H1 (cell line): Measurements from ENCODE around the gene SEC11A. TPM values are rescaled to one million over a fixed set of nuclear protein-coding genes. Genes with fewer than 3 reads are reported as not detected.

Source experiments
- EP300 ChIP-seq, 2 experiments: IDR thresholded peaks; 1 replicate in 1 of 2; 2 replicates in 1 of 2; pipeline ENCODE4 v1.6.1; 2011 to 2012; ENCODE audit warnings: low read depth in 2 of 2, low read length in 2 of 2, mild to moderate bottlenecking in 2 of 2, borderline replicate concordance in 1 of 2, inconsistent platforms in 1 of 2, moderate library complexity in 1 of 2
- GTF2F1 ChIP-seq: IDR thresholded peaks from 2 replicates; pipeline ENCODE4 v1.6.1; 2012; ENCODE audit warnings: low read depth, low read length, improper control_type of control experiment, borderline replicate concordance
- KDM1A ChIP-seq: fragments of 200-600, 300-600 bp; sonication (generic); IDR thresholded peaks from 2 replicates; pipeline ENCODE4 v1.7.1; 2016; ENCODE audit warnings: mild to moderate bottlenecking, low read length, borderline replicate concordance
- POU5F1 ChIP-seq: IDR thresholded peaks from 2 replicates; pipeline ENCODE4 v1.6.1; 2011; ENCODE audit warnings: low read depth, mild to moderate bottlenecking, low read length, moderate library complexity
- RBBP5 ChIP-seq: IDR thresholded peaks from 2 replicates; pipeline ENCODE4 v1.7.1; 2012; ENCODE audit warnings: low read depth, mild to moderate bottlenecking, inconsistent platforms, low read length, moderate library complexity, borderline replicate concordance
- SIRT6 ChIP-seq: IDR thresholded peaks from one replicate; pipeline ENCODE4 v1.7.1; 2012; ENCODE audit warnings: low read length, inconsistent platforms
- SP1 ChIP-seq: IDR thresholded peaks from 2 replicates; pipeline ENCODE4 v1.6.1; 2011; ENCODE audit warnings: low read depth, low read length
- SP2 ChIP-seq: IDR thresholded peaks from 2 replicates; pipeline ENCODE4 v1.6.1; 2012; ENCODE audit warnings: mild to moderate bottlenecking, low read length, inconsistent platforms
- SP4 ChIP-seq: IDR thresholded peaks from 2 replicates; pipeline ENCODE4 v1.6.1; 2012; ENCODE audit warnings: low read length, inconsistent platforms
- USF2 ChIP-seq: IDR thresholded peaks from 2 replicates; pipeline ENCODE4 v1.6.1; 2011; ENCODE audit warnings: low read length, improper control_type of control experiment
- polyA plus RNA-seq, 7 experiments: library from polyadenylated mRNA; depleted of rRNA in 3 of 7; stranded (reverse) in 5 of 7; unstranded in 2 of 7; fragments of >200 nt in 5 of 7; fragments of 200-250 nt in 2 of 7; gene quantifications; 1 replicate in 5 of 7; 2 replicates in 1 of 7; 4 replicates in 1 of 7; pipeline versions ENCODE4 v1.2.1 to v1.2.3, GENCODE V29; 2011 to 2013; ENCODE audit warnings: missing spikeins in 2 of 7, mixed read lengths in 2 of 7
- total RNA-seq: library from RNA; stranded (reverse); fragmentation: NEBNext Ultra II Directional; extraction: Animal tissue kit (Norgen Biotek cat#: 25700); gene quantifications from 2 replicates; pipeline ENCODE4 v1.2.1, GENCODE V29; 2021
- TF ChIP-seq, protein P1 (sequence below): fragments of 300-600 bp; sonication (generic); IDR thresholded peaks from 2 replicates; pipeline ENCODE4 v1.7.1; 2012; ENCODE audit warnings: low read length, moderate library complexity, mild to moderate bottlenecking, inconsistent platforms; ENCODE audit not compliant: insufficient replicate concordance

The SEC11A gene
- total and polyA plus RNA-seq, 2 of the 8 experiments (the other 6 are each of a cell fraction or from before 2014, with no cell fraction given) = 268 to 316 TPM

GRCh38 chr15:84690342-84690741 lies 25.6 kb downstream of the SEC11A start (continued):
- TF ChIP-seq, protein P1, sequence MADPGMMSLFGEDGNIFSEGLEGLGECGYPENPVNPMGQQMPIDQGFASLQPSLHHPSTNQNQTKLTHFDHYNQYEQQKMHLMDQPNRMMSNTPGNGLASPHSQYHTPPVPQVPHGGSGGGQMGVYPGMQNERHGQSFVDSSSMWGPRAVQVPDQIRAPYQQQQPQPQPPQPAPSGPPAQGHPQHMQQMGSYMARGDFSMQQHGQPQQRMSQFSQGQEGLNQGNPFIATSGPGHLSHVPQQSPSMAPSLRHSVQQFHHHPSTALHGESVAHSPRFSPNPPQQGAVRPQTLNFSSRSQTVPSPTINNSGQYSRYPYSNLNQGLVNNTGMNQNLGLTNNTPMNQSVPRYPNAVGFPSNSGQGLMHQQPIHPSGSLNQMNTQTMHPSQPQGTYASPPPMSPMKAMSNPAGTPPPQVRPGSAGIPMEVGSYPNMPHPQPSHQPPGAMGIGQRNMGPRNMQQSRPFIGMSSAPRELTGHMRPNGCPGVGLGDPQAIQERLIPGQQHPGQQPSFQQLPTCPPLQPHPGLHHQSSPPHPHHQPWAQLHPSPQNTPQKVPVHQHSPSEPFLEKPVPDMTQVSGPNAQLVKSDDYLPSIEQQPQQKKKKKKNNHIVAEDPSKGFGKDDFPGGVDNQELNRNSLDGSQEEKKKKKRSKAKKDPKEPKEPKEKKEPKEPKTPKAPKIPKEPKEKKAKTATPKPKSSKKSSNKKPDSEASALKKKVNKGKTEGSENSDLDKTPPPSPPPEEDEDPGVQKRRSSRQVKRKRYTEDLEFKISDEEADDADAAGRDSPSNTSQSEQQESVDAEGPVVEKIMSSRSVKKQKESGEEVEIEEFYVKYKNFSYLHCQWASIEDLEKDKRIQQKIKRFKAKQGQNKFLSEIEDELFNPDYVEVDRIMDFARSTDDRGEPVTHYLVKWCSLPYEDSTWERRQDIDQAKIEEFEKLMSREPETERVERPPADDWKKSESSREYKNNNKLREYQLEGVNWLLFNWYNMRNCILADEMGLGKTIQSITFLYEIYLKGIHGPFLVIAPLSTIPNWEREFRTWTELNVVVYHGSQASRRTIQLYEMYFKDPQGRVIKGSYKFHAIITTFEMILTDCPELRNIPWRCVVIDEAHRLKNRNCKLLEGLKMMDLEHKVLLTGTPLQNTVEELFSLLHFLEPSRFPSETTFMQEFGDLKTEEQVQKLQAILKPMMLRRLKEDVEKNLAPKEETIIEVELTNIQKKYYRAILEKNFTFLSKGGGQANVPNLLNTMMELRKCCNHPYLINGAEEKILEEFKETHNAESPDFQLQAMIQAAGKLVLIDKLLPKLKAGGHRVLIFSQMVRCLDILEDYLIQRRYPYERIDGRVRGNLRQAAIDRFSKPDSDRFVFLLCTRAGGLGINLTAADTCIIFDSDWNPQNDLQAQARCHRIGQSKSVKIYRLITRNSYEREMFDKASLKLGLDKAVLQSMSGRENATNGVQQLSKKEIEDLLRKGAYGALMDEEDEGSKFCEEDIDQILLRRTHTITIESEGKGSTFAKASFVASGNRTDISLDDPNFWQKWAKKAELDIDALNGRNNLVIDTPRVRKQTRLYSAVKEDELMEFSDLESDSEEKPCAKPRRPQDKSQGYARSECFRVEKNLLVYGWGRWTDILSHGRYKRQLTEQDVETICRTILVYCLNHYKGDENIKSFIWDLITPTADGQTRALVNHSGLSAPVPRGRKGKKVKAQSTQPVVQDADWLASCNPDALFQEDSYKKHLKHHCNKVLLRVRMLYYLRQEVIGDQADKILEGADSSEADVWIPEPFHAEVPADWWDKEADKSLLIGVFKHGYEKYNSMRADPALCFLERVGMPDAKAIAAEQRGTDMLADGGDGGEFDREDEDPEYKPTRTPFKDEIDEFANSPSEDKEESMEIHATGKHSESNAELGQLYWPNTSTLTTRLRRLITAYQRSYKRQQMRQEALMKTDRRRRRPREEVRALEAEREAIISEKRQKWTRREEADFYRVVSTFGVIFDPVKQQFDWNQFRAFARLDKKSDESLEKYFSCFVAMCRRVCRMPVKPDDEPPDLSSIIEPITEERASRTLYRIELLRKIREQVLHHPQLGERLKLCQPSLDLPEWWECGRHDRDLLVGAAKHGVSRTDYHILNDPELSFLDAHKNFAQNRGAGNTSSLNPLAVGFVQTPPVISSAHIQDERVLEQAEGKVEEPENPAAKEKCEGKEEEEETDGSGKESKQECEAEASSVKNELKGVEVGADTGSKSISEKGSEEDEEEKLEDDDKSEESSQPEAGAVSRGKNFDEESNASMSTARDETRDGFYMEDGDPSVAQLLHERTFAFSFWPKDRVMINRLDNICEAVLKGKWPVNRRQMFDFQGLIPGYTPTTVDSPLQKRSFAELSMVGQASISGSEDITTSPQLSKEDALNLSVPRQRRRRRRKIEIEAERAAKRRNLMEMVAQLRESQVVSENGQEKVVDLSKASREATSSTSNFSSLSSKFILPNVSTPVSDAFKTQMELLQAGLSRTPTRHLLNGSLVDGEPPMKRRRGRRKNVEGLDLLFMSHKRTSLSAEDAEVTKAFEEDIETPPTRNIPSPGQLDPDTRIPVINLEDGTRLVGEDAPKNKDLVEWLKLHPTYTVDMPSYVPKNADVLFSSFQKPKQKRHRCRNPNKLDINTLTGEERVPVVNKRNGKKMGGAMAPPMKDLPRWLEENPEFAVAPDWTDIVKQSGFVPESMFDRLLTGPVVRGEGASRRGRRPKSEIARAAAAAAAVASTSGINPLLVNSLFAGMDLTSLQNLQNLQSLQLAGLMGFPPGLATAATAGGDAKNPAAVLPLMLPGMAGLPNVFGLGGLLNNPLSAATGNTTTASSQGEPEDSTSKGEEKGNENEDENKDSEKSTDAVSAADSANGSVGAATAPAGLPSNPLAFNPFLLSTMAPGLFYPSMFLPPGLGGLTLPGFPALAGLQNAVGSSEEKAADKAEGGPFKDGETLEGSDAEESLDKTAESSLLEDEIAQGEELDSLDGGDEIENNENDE = no peak
- no peak for TF ChIP-seq SP2
- TF ChIP-seq RBBP5 = no peak
- no peak for TF ChIP-seq SP1
- TF ChIP-seq SIRT6 = no peak
- no peak for TF ChIP-seq EP300 (IDR thresholded peaks at IDR 0.05; ENCODE audit: borderline replicate concordance in 1 of 2, low read depth in 2 of 2, low read length in 2 of 2)
- no peak for TF ChIP-seq POU5F1
- no peak for TF ChIP-seq SP4
- no peak for TF ChIP-seq USF2
- TF ChIP-seq KDM1A = no peak
- no peak for TF ChIP-seq GTF2F1
